Panc1 (cell line): Measurements from ENCODE around the gene PLEKHM2. TPM values are rescaled to one million over a fixed set of nuclear protein-coding genes. Genes with fewer than 3 reads are reported as not detected.

ENCODE experiments used
- ATAC-seq: fragments of 200-7000 bp; cut with Tn5 transposase; 2 replicates; pipeline ENCODE4 v1.9.1; 2020; ENCODE audit warnings: mild to moderate bottlenecking, moderate library complexity
- BruUV-seq: library from RNA; stranded (reverse); fragments of 400-500 nt; replicated peaks from 2 replicates; lab custom pipeline; 2021; lab: Mats Ljungman, UMichigan
- CTCF ChIA-PET: fragments of 300-600 bp; sonication (Branson Sonifier 250); formaldehyde crosslinking; loops from one replicate; lab custom pipeline; 2022; ENCODE audit warnings: antibody characterized with exemption; lab: Charles Lee
- POLR2A ChIA-PET: fragments of 300-600 bp; sonication (Branson Sonifier 250); formaldehyde crosslinking; loops from one replicate; lab custom pipeline; 2022; ENCODE audit warnings: antibody characterized with exemption; lab: Charles Lee
- DNase-seq: peaks from one replicate; pipeline ENCODE4 v3.0.0-alpha.2; 2010; ENCODE audit warnings: low read depth, low spot score
- H3K27ac ChIP-seq: 2 replicates; pipeline ENCODE4 v1.5.1; 2011; ENCODE audit warnings: mild to moderate bottlenecking, low read length, inconsistent platforms
- H3K27me3 ChIP-seq: fragments of 200-500 bp; sonication (Bioruptor generic); 2 replicates; pipeline ENCODE4 v1.6.0; 2014; ENCODE audit warnings: low read length, inconsistent platforms; ENCODE audit not compliant: control insufficient read depth, insufficient read depth
- H3K36me3 ChIP-seq: fragments of 200-500 bp; sonication (Bioruptor generic); 2 replicates; pipeline ENCODE4 v1.5.1; 2014; ENCODE audit warnings: inconsistent platforms, mild to moderate bottlenecking, low read length, moderate library complexity; ENCODE audit not compliant: control insufficient read depth, insufficient read depth
- H3K4me1 ChIP-seq: 2 replicates; pipeline ENCODE4 v1.5.1; 2011; ENCODE audit warnings: inconsistent platforms, mild to moderate bottlenecking, low read length, moderate library complexity; ENCODE audit not compliant: control insufficient read depth, insufficient read depth
- H3K4me3 ChIP-seq, 2 experiments: 2 replicates each; pipeline ENCODE4 v1.5.1; 2011 to 2012; ENCODE audit warnings: low read depth in 2 of 2, low read length in 2 of 2, mild to moderate bottlenecking in 2 of 2, inconsistent platforms in 1 of 2, moderate library complexity in 1 of 2
- H3K9me3 ChIP-seq: fragments of 200-500 bp; sonication (Bioruptor generic); 2 replicates; pipeline ENCODE4 v1.5.1; 2014; ENCODE audit warnings: low read depth, mild to moderate bottlenecking, inconsistent platforms, low read length, moderate library complexity; ENCODE audit not compliant: control insufficient read depth, insufficient read depth
- CTCF ChIP-seq: fragments of 450-650 bp; IDR thresholded peaks from 2 replicates; pipeline ENCODE4 v1.5.1; 2017; ENCODE audit warnings: mild to moderate bottlenecking
- REST ChIP-seq, 2 experiments: IDR thresholded peaks; 2 replicates each; pipeline ENCODE4 v1.6.1; 2011 to 2012; ENCODE audit warnings: low read depth in 2 of 2, control low read depth in 1 of 2, low read length in 1 of 2, mild to moderate bottlenecking in 1 of 2, moderate library complexity in 1 of 2; ENCODE audit not compliant: insufficient read depth in 1 of 2
- SIN3A ChIP-seq: IDR thresholded peaks from 2 replicates; pipeline ENCODE4 v1.6.1; 2012; ENCODE audit warnings: low read depth, mild to moderate bottlenecking, low read length, moderate library complexity, borderline replicate concordance; ENCODE audit not compliant: insufficient read depth
- in situ Hi-C: cut with HindIII; loops from 2 replicates; pipeline ENCODE4 v1.10.0; 2016; ENCODE audit warnings: low sequenced_read_pairs, low pct_unique_long_range_greater_than_20kb
- intact Hi-C: fragments of 100-400 bp; cut with micrococcal nuclease; formaldehyde crosslinking; loops from one replicate; pipeline ENCODE4 v1.10.0; 2022; ENCODE audit not compliant: unreplicated experiment
- total RNA-seq: library from RNA; stranded (reverse); gene quantifications from one replicate; pipeline ENCODE4 v1.2.1, GENCODE V29; 2021; ENCODE audit not compliant: unreplicated experiment

The PLEKHM2 gene
- total RNA-seq, 1 experiment from 2014 or later: 54.6 TPM

- no TSS peak for BruUV-seq
Observed at GRCh38 chr1:15669864-15670263, 14.3 kb upstream of the PLEKHM2 start.

GRCh38 chr1:15671430-15671829 lies 12.7 kb upstream of the PLEKHM2 start:
- in situ Hi-C loops (no loop called here), intact Hi-C loops (no loop called here)
- no peaks in the 10 kb centered on the region for H3K9me3 ChIP-seq
- no peak overlapping the region for H3K4me3 ChIP-seq
- TF ChIP-seq REST (IDR thresholded peaks at IDR 0.05; ENCODE audit: insufficient read depth in 1 of 2, low read depth in 2 of 2, low read length in 1 of 2): no peak
- no peak for TF ChIP-seq CTCF
- no peak for TF ChIP-seq SIN3A
- DNase-seq: no peak
- no peaks in the 10 kb centered on the region for H3K27me3 ChIP-seq
- H3K36me3 ChIP-seq: no peaks in the 10 kb centered on the region
- no peak for ATAC-seq
- H3K27ac ChIP-seq: no peak overlapping the region
- no peaks in the 10 kb centered on the region for H3K4me1 ChIP-seq
- ChIA-PET POLR2A (interaction anchor here (0.7 kb wide), 1 partner anchor 48 kb away, joined by 3 read pairs; no protein-coding TSS in a partner anchor), CTCF (no interaction called here)
- BruUV-seq: no TSS peak

More at GRCh38 chr1:15669864-15670263, 14.3 kb upstream of the PLEKHM2 start:
- Histone ChIP-seq H3K4me3 (no peak overlapping the region), H3K36me3 (no peaks in the 10 kb centered on the region), H3K4me1 (no peaks in the 10 kb centered on the region), H3K27ac (no peak overlapping the region), H3K9me3 (no peaks in the 10 kb centered on the region), H3K27me3 (no peaks in the 10 kb centered on the region)
- CTCF ChIA-PET: no interaction called here
- POLR2A ChIA-PET: no interaction called here
- DNase-seq (no peak), ATAC-seq (no peak)
- intact Hi-C loops: no loop called here
- no peak for TF ChIP-seq CTCF
- in situ Hi-C loops: no loop called here
